H9 (cell line): Measurements from ENCODE around the gene MARVELD2. TPM values are rescaled to one million over a fixed set of nuclear protein-coding genes. Genes with fewer than 3 reads are reported as not detected.
A peak's percentile ranks its signal among the peaks of the same experiment; 100 is the strongest.

Experiments used
- DNase-seq: peaks from one replicate; pipeline ENCODE4 v3.0.0-alpha.2; 2017
- H2AFZ ChIP-seq: one replicate; pipeline ENCODE4 v1.6.1; 2013; ENCODE audit warnings: mild to moderate bottlenecking, low read length, control low read depth, moderate library complexity
- H2AK5ac ChIP-seq: 2 replicates; pipeline ENCODE4 v1.6.1; 2013; ENCODE audit warnings: low read length, control low read depth, mixed read lengths; ENCODE audit not compliant: insufficient read length
- H2BK120ac ChIP-seq: one replicate; pipeline ENCODE4 v1.6.1; 2013; ENCODE audit warnings: low read depth, mild to moderate bottlenecking, low read length, control low read depth, inconsistent platforms; ENCODE audit not compliant: poor library complexity, severe bottlenecking
- H2BK12ac ChIP-seq: 2 replicates; pipeline ENCODE4 v1.6.1; 2013; ENCODE audit warnings: low read length, control low read depth, mixed read lengths, low read depth; ENCODE audit not compliant: insufficient read length
- H2BK15ac ChIP-seq: 2 replicates; pipeline ENCODE4 v1.6.1; 2013; ENCODE audit warnings: low read depth, low read length, control low read depth
- H2BK20ac ChIP-seq: one replicate; pipeline ENCODE4 v1.6.1; 2013; ENCODE audit warnings: low read depth, mild to moderate bottlenecking, low read length, control low read depth, inconsistent platforms; ENCODE audit not compliant: poor library complexity, severe bottlenecking
- H2BK5ac ChIP-seq: 2 replicates; pipeline ENCODE4 v1.6.1; 2013; ENCODE audit warnings: low read length, control low read depth, mixed read lengths; ENCODE audit not compliant: insufficient read length
- H3K14ac ChIP-seq: 2 replicates; pipeline ENCODE4 v1.6.1; 2013; ENCODE audit warnings: low read length, control low read depth; ENCODE audit not compliant: insufficient read depth
- H3K18ac ChIP-seq: 2 replicates; pipeline ENCODE4 v1.6.1; 2013; ENCODE audit warnings: low read depth, mild to moderate bottlenecking, mixed read lengths, low read length, control low read depth; ENCODE audit not compliant: insufficient read length
- H3K23ac ChIP-seq: 2 replicates; pipeline ENCODE4 v1.6.1; 2013; ENCODE audit warnings: low read length, control low read depth, mixed read lengths, low read depth; ENCODE audit not compliant: insufficient read length
- H3K23me2 ChIP-seq: 2 replicates; pipeline ENCODE4 v1.6.1; 2013; ENCODE audit warnings: low read depth, mild to moderate bottlenecking, mixed read lengths, low read length, control low read depth; ENCODE audit not compliant: insufficient read length, poor library complexity, severe bottlenecking
- H3K27ac ChIP-seq: 2 replicates; pipeline ENCODE4 v1.5.1; 2013; ENCODE audit warnings: low read length, control low read depth, mixed read lengths, low read depth; ENCODE audit not compliant: insufficient read length
- H3K27me3 ChIP-seq: 2 replicates; pipeline ENCODE4 v1.6.1; 2013; ENCODE audit warnings: low read length, control low read depth, inconsistent platforms; ENCODE audit not compliant: insufficient read depth
- H3K4ac ChIP-seq: 2 replicates; pipeline ENCODE4 v1.6.1; 2013; ENCODE audit warnings: low read depth, mild to moderate bottlenecking, control low read depth, inconsistent platforms, low read length, moderate library complexity
- H3K4me1 ChIP-seq: 2 replicates; pipeline ENCODE4 v1.6.1; 2013; ENCODE audit warnings: low read length, control low read depth, inconsistent platforms; ENCODE audit not compliant: insufficient read depth
- H3K4me2 ChIP-seq: 2 replicates; pipeline ENCODE4 v1.6.1; 2013; ENCODE audit warnings: low read length, control low read depth, mixed read lengths; ENCODE audit not compliant: insufficient read length, insufficient read depth
- H3K56ac ChIP-seq: 2 replicates; pipeline ENCODE4 v1.6.1; 2013; ENCODE audit warnings: low read depth, mild to moderate bottlenecking, mixed read lengths, low read length, control low read depth; ENCODE audit not compliant: insufficient read length
- H3K79me1 ChIP-seq: 2 replicates; pipeline ENCODE4 v1.6.1; 2013; ENCODE audit warnings: low read depth, mild to moderate bottlenecking, moderate library complexity, low read length, control low read depth, inconsistent platforms; ENCODE audit not compliant: insufficient read depth, poor library complexity, severe bottlenecking
- H3K79me2 ChIP-seq: 2 replicates; pipeline ENCODE4 v1.6.1; 2013; ENCODE audit warnings: low read length, control low read depth, inconsistent platforms; ENCODE audit not compliant: insufficient read depth
- H3K9ac ChIP-seq: 2 replicates; pipeline ENCODE4 v1.6.1; 2013; ENCODE audit warnings: low read length, control low read depth, mixed read lengths; ENCODE audit not compliant: insufficient read length; ENCODE audit errors: extremely low read depth
- H3K9me3 ChIP-seq: one replicate; pipeline ENCODE4 v1.6.1; 2013; ENCODE audit warnings: low read depth, low read length, inconsistent platforms; ENCODE audit not compliant: control insufficient read depth
- H3T11ph ChIP-seq: one replicate; pipeline ENCODE4 v1.6.1; 2013; ENCODE audit warnings: mild to moderate bottlenecking, low read length, control low read depth, inconsistent platforms
- H4K20me1 ChIP-seq: one replicate; pipeline ENCODE4 v1.6.1; 2013; ENCODE audit not compliant: control insufficient read depth, insufficient read length, insufficient read depth
- H4K5ac ChIP-seq: 2 replicates; pipeline ENCODE4 v1.6.1; 2013; ENCODE audit warnings: low read depth, mild to moderate bottlenecking, mixed read lengths, low read length, control low read depth; ENCODE audit not compliant: insufficient read length
- H4K8ac ChIP-seq: replicated peaks from 2 replicates; pipeline ENCODE4 v1.6.1; 2013; ENCODE audit warnings: low read length, control low read depth, mixed read lengths, low read depth; ENCODE audit not compliant: insufficient read length
- H4K91ac ChIP-seq: 2 replicates; pipeline ENCODE4 v1.6.1; 2013; ENCODE audit warnings: low read depth, mild to moderate bottlenecking, moderate library complexity, mixed read lengths, low read length, control low read depth; ENCODE audit not compliant: insufficient read length
- H3K27ac Mint-ChIP-seq, 3 experiments: 2 replicates in 2 of 3; 3 replicates in 1 of 3; pipeline ENCODE4 v1.8.0; 2020 to 2021; ENCODE audit warnings: mixed read lengths in 3 of 3, mild to moderate bottlenecking in 1 of 3, moderate library complexity in 1 of 3
- H3K27me3 Mint-ChIP-seq: 2 replicates; pipeline ENCODE4 v1.8.0; 2021; ENCODE audit warnings: low read depth, mild to moderate bottlenecking, moderate library complexity, mixed read lengths
- H3K36me3 Mint-ChIP-seq, 3 experiments: 2 replicates in 2 of 3; 3 replicates in 1 of 3; pipeline ENCODE4 v1.8.0; 2020 to 2021; ENCODE audit warnings: low read depth in 3 of 3, mixed read lengths in 3 of 3; ENCODE audit not compliant: insufficient read depth in 1 of 3
- H3K4me1 Mint-ChIP-seq, 2 experiments: 2 replicates each; pipeline ENCODE4 v1.8.0; 2020; ENCODE audit warnings: mixed read lengths in 2 of 2
- H3K4me3 Mint-ChIP-seq, 2 experiments: 2 replicates in 1 of 2; 3 replicates in 1 of 2; pipeline ENCODE4 v1.8.0; 2020 to 2021; ENCODE audit warnings: mild to moderate bottlenecking in 2 of 2, mixed read lengths in 2 of 2, moderate library complexity in 1 of 2
- H3K9me3 Mint-ChIP-seq, 2 experiments: 2 replicates in 1 of 2; 3 replicates in 1 of 2; pipeline ENCODE4 v1.8.0; 2020; ENCODE audit warnings: mild to moderate bottlenecking in 2 of 2, mixed read lengths in 2 of 2, moderate library complexity in 1 of 2
- WGBS: extraction: QIAGEN DNeasy Blood & Tissue Kit; methylation state at CpG from one replicate; pipeline ENCODE4 v1.1.7; 2013; ENCODE audit warnings: missing lambda C conversion rate, low lambda C conversion rate, mixed read lengths; ENCODE audit not compliant: insufficient read length; ENCODE audit errors: extremely low coverage; 5-methylcytosine and 5-hydroxymethylcytosine counted together
- total RNA-seq: library from RNA; stranded (reverse); gene quantifications from 2 replicates; pipeline ENCODE4 v1.2.1, GENCODE V29; 2021
- TF ChIP-seq, protein P1 (sequence below): fragments of 200-600 bp; sonication (generic); conservative IDR thresholded peaks from 3 replicates; pipeline ENCODE4 v1.8.0; 2021; ENCODE audit warnings: antibody characterized with exemption, mild to moderate bottlenecking

The MARVELD2 gene
- total RNA-seq, 1 experiment from 2014 or later, result 30.3 TPM

DNA sequence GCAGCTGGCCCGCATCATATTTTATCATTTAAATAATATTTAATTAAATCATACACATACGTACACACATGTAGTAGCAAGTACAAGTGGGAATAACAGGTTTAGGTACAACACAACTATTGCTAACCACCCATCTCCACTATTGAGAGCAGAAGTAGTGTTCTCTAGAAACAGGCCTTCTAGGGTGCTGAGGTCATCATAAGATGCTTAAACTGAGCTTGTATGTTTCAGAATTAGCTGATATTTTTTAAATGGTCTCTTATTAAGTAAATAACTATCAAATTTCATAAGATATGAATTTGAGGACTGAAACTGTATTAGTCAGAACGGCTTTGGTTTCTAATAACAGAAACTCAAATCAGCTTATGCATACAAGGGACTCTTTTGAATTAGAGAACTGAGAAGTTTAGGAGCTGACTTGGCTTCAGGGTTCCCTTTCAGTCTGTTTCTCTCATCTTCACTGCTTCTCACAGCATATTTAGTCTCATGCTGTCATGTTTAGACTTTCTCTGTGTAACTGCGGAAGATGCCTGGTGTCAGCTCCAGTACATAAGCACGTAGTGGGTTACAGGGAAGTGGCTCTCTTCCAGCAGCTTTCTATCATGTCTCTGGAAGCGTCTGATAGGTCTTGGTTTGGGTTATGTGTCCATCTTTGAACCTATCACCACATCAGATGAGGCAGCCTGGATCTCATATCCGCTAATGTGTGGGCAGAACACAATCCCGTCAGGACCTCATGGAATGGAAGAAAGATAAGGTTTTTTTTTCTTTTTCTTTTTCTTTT, 52.7 kb downstream of the MARVELD2 start:
- H3K23me2 ChIP-seq, result no peaks in the 10 kb centered on the region
- H3K79me1 ChIP-seq, result no peaks in the 10 kb centered on the region
- no peak overlapping the region for H3T11ph ChIP-seq
- H3K4me1 Mint-ChIP-seq, result no peaks in the 10 kb centered on the region
- H3K4ac ChIP-seq, result no peak overlapping the region
- peaks cover 2 to 3% of the 10 kb centered on the region in 2 experiments; a peak in 3 of 5 replicates for H3K9me3 Mint-ChIP-seq
- DNase-seq, result no peak
- H3K27me3 Mint-ChIP-seq, result 0 out of 2 replicates have a peak, but pooled peaks cover 2% of the 10 kb centered on the region
- H4K20me1 ChIP-seq, result no peaks in the 10 kb centered on the region
- H3K36me3 Mint-ChIP-seq, result 0 out of 7 replicates have a peak, but pooled peaks cover 0 to 2% (median 0%) of the 10 kb centered on the region in 3 experiments
- no peak overlapping the region for H4K5ac ChIP-seq
- no peak overlapping the region for H3K23ac ChIP-seq
- H3K27ac ChIP-seq, result no peak overlapping the region
- no peak overlapping the region for H2AFZ ChIP-seq
- no peak overlapping the region for H2BK15ac ChIP-seq
- no peaks in the 10 kb centered on the region for H3K79me2 ChIP-seq
- H3K27me3 ChIP-seq, result no peaks in the 10 kb centered on the region
- H4K8ac ChIP-seq, result no peak overlapping the region
- H2AK5ac ChIP-seq, result no peak overlapping the region
- H3K27ac Mint-ChIP-seq, result peak overlapping the region in 1 of 3 experiments; percentile 72; a peak in 2 of 7 replicates
- TF ChIP-seq, protein P1, sequence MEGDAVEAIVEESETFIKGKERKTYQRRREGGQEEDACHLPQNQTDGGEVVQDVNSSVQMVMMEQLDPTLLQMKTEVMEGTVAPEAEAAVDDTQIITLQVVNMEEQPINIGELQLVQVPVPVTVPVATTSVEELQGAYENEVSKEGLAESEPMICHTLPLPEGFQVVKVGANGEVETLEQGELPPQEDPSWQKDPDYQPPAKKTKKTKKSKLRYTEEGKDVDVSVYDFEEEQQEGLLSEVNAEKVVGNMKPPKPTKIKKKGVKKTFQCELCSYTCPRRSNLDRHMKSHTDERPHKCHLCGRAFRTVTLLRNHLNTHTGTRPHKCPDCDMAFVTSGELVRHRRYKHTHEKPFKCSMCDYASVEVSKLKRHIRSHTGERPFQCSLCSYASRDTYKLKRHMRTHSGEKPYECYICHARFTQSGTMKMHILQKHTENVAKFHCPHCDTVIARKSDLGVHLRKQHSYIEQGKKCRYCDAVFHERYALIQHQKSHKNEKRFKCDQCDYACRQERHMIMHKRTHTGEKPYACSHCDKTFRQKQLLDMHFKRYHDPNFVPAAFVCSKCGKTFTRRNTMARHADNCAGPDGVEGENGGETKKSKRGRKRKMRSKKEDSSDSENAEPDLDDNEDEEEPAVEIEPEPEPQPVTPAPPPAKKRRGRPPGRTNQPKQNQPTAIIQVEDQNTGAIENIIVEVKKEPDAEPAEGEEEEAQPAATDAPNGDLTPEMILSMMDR, result no peak
- H3K9ac ChIP-seq, result no peak overlapping the region
- no peak overlapping the region for H3K18ac ChIP-seq
- H2BK5ac ChIP-seq, result no peak overlapping the region
- H3K4me1 ChIP-seq, result no peaks in the 10 kb centered on the region
- H3K9me3 ChIP-seq, result no peaks in the 10 kb centered on the region
- no peak overlapping the region for H2BK12ac ChIP-seq
- H4K91ac ChIP-seq, result no peak overlapping the region
- no peak overlapping the region for H2BK20ac ChIP-seq
- H2BK120ac ChIP-seq, result no peak overlapping the region
- no peak overlapping the region for H3K4me2 ChIP-seq
- no peak overlapping the region for H3K56ac ChIP-seq
- H3K4me3 Mint-ChIP-seq, result no peak overlapping the region
- no CpG with 5 or more reads among the region's 8 CpGs for WGBS
- no peak overlapping the region for H3K14ac ChIP-seq
